Right ventricle myocardium inferior (tissue), 1 donor: ENCODE measurements around the gene PYDC1. TPM values are rescaled to one million over a fixed set of nuclear protein-coding genes. Genes with fewer than 3 reads are reported as not detected.

ENCODE experiments used
- ATAC-seq: fragments of 200-7000 bp; cut with Tn5 transposase; one replicate; pipeline ENCODE4 v1.9.1; 2020; ENCODE audit warnings: mild to moderate bottlenecking, moderate library complexity
- DNase-seq: peaks from one replicate; pipeline ENCODE4 v3.0.0; 2021; ENCODE audit errors: missing footprints
- intact Hi-C: fragments of 100-400 bp; cut with DNase I; formaldehyde crosslinking; loops from one replicate; pipeline ENCODE4 v1.11.0; 2022
- total RNA-seq: library from RNA; stranded (reverse); fragmentation: NEBNext Ultra II Directional; extraction: Animal tissue kit (Norgen Biotek cat#: 25700); gene quantifications from one replicate; pipeline ENCODE4 v1.2.1, GENCODE V29; 2021
- donor health status: DM: no; HTN: yes; CAD: no; lungs with severe emphysema.

The PYDC1 gene
- total RNA-seq, 1 donor from 2014 or later, result not detected

DNA sequence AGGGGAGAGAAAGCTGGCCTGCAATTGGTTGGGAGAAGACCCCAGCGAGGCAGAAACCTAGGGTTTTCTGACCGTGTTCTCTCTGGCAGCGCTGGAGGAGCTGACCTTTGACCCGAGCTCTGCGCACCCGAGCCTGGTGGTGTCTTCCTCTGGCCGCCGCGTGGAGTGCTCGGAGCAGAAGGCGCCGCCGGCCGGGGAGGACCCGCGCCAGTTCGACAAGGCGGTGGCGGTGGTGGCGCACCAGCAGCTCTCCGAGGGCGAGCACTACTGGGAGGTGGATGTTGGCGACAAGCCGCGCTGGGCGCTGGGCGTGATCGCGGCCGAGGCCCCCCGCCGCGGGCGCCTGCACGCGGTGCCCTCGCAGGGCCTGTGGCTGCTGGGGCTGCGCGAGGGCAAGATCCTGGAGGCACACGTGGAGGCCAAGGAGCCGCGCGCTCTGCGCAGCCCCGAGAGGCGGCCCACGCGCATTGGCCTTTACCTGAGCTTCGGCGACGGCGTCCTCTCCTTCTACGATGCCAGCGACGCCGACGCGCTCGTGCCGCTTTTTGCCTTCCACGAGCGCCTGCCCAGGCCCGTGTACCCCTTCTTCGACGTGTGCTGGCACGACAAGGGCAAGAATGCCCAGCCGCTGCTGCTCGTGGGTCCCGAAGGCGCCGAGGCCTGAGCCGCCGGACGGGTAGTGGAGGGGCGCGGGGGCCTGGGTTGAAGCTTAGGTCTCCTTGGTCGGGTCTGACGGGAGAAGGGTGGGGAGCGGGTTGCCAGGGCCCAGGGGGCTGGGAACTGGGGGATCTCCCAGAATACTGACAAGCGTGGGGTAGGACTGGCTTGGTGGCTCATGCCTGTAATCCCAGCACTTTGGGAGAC is 7.4 kb upstream of the PYDC1 start:
- intact Hi-C loops, result no loop called here
- no peak for ATAC-seq

GRCh38 chr16:31223044-31223443 is 6.1 kb upstream of the PYDC1 start:
- intact Hi-C loops, result no loop called here
- ATAC-seq (no peak), DNase-seq (no peak)

More for the DNA sequence above, 7.4 kb upstream of the PYDC1 start:
- no peak for DNase-seq

GRCh38 chr16:31221357-31222160 is 4.6 kb upstream of the PYDC1 start:
- intact Hi-C loops, result no loop called here
- ATAC-seq, result no peak
- no peak for DNase-seq

DNA sequence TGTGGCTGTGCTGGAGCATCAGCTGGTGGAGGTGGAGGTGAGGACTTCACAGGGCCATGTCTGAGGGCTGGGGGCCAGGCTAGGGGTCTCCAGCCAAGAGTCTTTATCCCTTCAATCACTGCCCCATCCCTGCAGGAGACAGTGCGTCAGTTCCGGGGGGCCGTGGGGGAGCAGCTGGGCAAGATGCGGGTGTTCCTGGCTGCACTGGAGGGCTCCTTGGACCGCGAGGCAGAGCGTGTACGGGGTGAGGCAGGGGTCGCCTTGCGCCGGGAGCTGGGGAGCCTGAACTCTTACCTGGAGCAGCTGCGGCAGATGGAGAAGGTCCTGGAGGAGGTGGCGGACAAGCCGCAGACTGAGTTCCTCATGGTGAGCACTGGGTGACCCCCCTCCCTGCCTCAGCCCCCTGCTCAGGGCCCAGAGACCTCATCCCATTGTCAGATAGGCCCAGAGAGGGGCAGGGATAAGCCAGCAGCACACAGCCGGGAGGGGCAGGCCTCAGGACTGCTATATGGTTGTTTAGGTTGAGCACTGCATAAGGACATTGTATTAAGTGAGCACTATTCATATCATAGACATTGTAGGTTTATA is 2.3 kb upstream of the PYDC1 start:
- DNase-seq (no peak), ATAC-seq (no peak)
- intact Hi-C loops, result no loop called here

DNA sequence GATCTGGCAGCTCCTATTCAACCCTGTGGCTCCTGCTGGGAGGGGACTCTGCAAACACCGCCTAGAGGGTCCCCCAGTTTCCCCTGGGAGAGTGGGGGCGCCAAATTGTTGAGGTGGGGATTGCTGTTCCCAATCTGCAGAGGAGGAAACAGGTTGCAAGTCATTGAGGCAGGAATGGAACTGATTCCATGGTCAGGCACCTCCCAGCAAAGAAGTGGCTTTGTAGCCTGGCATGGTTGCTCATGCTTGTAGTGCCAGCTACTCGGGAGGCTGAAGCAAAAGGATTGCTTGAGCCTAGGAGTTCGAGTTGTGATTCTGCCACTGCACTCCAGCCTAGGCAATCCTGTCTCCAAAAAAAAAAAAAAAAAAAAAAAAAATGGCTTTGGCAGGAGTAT is 198 bp upstream of the PYDC1 start:
- intact Hi-C loops, result no loop called here
- ATAC-seq (no peak), DNase-seq (no peak)

DNA sequence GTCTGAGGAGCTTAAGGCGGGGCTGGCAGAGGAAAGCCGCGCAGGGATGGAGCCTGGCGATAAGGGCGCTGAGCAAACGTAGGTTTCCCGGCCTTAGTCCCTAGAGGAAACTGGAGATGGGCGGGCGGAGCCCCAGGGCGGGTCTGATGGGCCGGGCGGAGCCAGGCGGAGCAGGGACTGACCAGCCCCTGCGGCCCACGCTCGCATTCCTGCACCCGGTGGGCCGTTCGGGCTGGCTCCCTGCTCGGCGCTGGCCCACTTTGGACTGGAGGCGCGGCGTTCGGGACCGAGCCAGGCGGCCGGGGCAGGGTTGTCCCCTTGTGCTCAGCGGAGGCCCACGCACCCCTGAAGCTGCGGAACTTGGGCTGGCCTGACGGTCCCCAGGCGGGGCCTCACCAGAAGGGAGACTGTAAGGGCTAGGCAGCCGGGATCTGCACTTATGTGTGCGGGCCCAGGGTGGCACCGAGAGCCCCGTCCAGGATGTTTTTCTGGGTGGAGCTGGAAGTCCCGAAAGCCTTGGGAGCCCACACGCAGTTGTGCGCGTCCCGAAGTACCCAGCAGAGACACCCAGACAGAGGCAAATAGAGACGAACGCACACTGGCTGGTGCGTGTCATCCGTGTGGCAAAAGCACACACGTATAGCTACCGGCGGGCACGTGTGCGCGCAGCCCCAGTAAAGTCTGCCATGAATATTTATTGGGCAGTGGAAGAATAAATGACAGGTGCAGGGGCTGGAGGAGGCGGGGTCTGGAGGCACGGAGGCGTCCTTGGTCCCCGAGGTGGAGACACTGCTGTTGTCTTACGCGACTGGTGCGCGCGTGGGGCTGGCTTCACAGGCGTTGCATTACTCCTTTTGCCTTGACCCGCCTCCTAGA is 1.4 kb downstream of the PYDC1 start:
- peak; percentile 89 for ATAC-seq
- intact Hi-C loops, result no loop called here

DNA sequence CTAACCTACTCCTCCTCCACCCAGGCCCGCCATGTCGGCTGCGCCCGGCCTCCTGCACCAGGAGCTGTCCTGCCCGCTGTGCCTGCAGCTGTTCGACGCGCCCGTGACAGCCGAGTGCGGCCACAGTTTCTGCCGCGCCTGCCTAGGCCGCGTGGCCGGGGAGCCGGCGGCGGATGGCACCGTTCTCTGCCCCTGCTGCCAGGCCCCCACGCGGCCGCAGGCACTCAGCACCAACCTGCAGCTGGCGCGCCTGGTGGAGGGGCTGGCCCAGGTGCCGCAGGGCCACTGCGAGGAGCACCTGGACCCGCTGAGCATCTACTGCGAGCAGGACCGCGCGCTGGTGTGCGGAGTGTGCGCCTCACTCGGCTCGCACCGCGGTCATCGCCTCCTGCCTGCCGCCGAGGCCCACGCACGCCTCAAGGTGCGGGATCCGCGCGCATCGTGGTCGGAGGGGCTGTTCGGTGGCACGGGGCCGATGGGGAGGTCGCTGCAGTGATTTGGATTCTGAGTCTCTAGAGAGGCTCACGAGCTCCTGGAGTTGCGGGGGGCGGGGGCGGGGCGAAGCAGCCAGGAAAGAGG is 2.1 kb downstream of the PYDC1 start:
- ATAC-seq (peak; percentile 37), DNase-seq (no peak)
- intact Hi-C loops, result no loop called here

More for the DNA sequence above, 1.4 kb downstream of the PYDC1 start:
- peak; percentile 81 for DNase-seq

DNA sequence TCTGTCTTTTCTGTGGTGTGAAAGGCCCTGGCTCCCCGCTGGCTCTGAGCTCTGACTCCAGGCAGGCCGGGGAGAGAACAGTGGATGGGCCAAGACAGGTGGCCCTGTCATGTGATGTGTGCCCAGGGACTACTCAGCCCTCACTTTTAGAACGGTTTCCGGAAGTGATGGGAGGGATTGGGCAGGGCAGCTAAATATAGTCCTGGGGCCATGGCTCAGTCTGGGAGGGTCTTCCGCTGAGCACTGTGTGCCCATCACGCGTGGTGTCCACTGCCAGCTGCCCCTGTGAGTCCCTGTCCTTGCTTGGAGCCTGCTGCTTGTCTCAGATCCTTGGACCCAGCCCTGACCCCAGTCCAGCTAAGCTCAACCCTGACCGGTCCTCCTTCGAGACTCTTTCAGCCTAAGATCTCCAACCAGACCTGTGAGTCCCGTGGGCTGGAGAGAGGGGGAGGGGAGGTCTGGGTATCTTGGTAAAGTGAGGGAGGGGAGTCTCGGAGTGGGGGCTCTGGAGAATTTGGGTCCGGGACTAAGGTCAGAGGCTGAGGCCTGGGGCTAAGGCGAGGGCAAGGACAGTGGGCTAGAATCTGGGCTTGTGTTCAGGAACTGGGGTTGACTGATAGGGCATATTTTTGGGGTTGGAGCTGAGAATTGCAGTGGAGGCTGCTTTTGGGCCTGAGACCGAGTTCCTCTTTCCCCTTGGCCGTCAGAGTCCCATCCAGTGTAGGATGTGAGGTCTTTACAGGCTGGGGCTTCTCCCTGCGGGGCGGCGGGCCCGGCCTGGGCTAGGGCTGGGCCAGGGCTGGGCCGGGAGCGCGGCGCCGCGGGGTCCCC is 2.8 kb downstream of the PYDC1 start, which contains the start of gene TRIM72:
Gene TRIM72, plus strand, starts transcription at position 243 of the 831 bp plus-strand sequence. CDS start 620 bp downstream, outside the sequence.
- intact Hi-C loops, result no loop called here
- DNase-seq (no peak), ATAC-seq (no peak)

- DNase-seq (no peak), ATAC-seq (no peak)
- intact Hi-C loops, result no loop called here
Observed at GRCh38 chr16:31213342-31213741, 3.6 kb downstream of the PYDC1 start.

DNA sequence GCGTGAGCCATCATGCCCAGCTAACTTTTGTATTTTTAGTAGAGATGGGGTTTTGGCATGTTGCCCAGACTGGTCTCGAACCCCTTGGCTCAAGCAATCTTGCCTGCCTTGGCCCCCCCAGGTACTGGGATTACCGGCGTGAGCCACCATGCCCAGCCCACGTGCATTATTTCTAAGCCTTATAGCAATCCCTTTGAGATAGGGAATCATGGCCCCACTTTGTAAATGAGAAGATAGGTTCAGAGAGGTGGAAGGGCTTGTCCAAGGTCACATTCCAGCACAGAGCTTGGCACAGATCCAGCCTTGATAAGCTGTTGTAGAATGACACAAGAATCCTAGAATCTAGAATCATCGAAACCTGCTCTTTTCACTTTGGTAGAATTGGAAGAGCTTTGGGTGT is 10.2 kb downstream of the PYDC1 start:
- ATAC-seq (no peak), DNase-seq (no peak)
- intact Hi-C loops, result no loop called here

DNA sequence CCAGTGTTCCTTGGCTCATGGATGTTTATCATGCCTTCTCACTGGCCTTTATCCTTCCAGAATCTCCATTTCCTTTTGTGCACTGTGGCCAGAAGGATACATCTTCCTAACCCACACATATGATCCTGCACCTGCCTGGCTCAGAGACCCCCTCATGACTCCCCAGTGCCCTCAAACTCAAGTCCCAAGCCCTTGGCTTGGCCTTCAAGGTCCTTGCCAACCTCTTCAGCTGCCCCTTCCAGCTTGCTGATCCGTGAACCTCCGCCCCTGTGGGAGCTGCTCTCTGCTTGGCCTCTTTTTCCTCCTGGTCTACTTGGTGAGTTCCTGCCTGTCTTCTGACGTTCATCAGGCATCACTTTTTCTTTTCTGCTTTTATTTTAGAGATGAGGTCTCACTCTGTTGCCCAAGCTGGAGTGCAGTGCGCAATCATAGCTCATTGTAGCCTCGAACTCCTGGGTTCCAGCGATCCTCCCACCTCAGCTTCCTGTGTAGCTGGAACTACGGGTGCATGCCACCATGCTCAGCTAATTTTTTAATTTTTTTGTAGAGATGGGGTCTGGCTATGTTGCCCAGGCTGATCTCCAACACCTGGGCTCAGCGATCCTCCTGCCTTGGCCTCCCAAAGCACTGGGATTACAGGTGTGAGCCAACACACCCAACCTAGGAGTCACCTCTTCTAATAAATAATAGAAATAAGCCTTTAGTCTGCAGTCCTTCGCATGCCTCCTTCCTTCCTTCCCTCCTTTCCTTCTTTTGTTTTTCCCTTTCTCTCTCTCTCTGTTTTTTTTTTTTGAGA is 11.9 kb downstream of the PYDC1 start:
- intact Hi-C loops, result no loop called here
- ATAC-seq (no peak), DNase-seq (no peak)

DNA sequence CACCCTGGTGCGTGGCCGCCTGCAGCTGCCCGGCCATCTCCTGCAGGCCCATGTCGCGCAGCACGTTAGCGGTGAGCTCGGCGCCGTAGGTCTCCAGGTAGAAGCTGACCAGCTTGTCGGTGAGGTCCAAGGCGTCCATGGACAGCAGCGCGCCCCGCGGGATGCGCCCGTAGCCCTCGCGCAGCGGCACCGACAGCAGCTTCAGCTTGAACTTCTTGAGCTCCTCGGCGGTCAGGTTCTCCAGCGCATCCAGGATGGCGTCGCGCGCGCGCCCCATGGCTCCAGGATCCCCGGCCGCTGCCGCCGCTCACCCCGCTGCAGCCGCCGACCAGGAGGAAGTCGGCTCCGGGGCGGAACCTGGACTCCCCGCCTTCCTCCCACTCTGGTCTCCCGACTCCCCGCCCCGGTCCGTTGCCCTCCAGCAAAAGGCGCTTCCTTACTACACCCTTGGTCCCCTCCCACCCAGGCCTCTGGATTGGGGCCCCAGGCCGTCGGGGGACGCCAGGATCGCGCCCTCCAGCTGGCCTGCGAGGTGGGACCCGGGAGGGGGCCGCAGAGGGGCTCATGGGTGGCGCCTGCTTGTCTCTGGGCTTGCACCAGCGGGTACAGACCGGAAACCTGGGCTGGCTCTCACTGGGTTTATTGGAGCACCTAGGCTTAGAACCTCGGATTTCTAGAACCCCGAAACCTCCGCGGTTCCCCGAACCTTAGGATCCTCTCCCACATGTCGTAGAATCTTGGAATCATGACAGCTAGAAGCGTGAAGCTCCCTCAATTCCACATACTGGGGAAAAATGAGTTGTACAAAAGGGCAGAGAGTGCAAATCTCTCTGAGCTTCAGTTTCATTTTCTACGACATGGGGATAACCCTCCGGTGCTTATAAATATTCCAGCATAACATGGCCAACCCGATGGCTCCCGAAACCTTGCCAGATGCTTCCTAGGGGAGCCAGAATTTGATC is 14.2 kb downstream of the PYDC1 start, which contains the start of gene PYCARD:
Gene PYCARD, minus strand, starts transcription at position 347 of the 962 bp plus-strand sequence. Its CDS starts 70 bp downstream, at position 277.
- intact Hi-C loops, result no loop called here
- DNase-seq, result peak; percentile 85
- peak; percentile 79 for ATAC-seq

GRCh38 chr16:31201582-31202413 is 15.1 kb downstream of the PYDC1 start:
- peak; percentile 69 for ATAC-seq
- DNase-seq, result peak; percentile 76
- intact Hi-C loops, result no loop called here

- intact Hi-C loops, result no loop called here
- no peak for ATAC-seq
Observed at GRCh38 chr16:31200821-31201568, 15.9 kb downstream of the PYDC1 start.

More at GRCh38 chr16:31200821-31201568, 15.9 kb downstream of the PYDC1 start:
- DNase-seq, result no peak
